Fibroblast of villous mesenchyme (primary cell): Measurements from ENCODE around the gene LIPA. TPM values are rescaled to one million over a fixed set of nuclear protein-coding genes. Genes with fewer than 3 reads are reported as not detected.
A peak's percentile ranks its signal among the peaks of the same experiment; 100 is the strongest.

ENCODE experiments used
- DNase-seq: peaks from one replicate; pipeline ENCODE4 v3.0.0-alpha.2; 2010; ENCODE audit warnings: low read depth
- H3K4me3 ChIP-seq: 2 replicates; pipeline ENCODE4 v1.5.1; 2011; ENCODE audit warnings: low read depth, mild to moderate bottlenecking, low read length
- total RNA-seq: library from RNA; depleted of rRNA; stranded (reverse); fragments of >200 nt; gene quantifications from 2 replicates; pipeline ENCODE4 v1.2.3, GENCODE V29; 2012
- TF ChIP-seq, protein P1 (sequence below): IDR thresholded peaks from 2 replicates; pipeline ENCODE4 v1.5.1; 2012; ENCODE audit warnings: low read depth, mild to moderate bottlenecking, low read length; ENCODE audit not compliant: insufficient read depth

LIPA gene
- total RNA-seq, 1 donor = 232 TPM

DNA sequence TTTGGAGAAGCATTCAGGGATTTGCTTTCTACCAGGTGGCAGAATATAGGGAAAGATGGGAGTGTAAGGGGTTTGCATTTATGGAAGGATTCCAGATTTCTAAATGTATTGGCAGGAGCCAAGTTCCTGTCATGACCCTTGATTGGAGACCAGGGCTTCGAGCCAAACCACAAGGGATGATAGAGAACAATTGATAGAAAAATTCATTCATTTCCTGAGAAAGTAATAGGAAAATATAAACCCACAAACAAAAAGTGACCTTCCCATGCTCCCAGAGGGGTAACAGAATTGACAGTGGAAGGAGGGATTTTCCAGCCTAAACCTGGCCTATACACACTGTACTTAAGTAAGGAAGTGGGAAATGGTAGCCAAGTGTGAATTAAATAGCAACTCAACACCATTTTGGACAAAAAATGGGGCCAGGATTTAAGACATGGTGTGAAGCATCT, 27.9 kb upstream of the LIPA start:
- peak; percentile 27 for DNase-seq
- no peak overlapping the region for H3K4me3 ChIP-seq
- TF ChIP-seq, protein P1, sequence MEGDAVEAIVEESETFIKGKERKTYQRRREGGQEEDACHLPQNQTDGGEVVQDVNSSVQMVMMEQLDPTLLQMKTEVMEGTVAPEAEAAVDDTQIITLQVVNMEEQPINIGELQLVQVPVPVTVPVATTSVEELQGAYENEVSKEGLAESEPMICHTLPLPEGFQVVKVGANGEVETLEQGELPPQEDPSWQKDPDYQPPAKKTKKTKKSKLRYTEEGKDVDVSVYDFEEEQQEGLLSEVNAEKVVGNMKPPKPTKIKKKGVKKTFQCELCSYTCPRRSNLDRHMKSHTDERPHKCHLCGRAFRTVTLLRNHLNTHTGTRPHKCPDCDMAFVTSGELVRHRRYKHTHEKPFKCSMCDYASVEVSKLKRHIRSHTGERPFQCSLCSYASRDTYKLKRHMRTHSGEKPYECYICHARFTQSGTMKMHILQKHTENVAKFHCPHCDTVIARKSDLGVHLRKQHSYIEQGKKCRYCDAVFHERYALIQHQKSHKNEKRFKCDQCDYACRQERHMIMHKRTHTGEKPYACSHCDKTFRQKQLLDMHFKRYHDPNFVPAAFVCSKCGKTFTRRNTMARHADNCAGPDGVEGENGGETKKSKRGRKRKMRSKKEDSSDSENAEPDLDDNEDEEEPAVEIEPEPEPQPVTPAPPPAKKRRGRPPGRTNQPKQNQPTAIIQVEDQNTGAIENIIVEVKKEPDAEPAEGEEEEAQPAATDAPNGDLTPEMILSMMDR = no peak

- TF ChIP-seq, protein P1 = no peak
- no peak overlapping the region for H3K4me3 ChIP-seq
- no peak for DNase-seq
Measured at GRCh38 chr10:89278900-89279392, 27.4 kb upstream of the LIPA start.

- H3K4me3 ChIP-seq = peak overlapping the region; percentile 4
- TF ChIP-seq, protein P1 = no peak
- DNase-seq = peak; percentile 98
Measured at GRCh38 chr10:89278034-89278535, 26.5 kb upstream of the LIPA start.

DNA sequence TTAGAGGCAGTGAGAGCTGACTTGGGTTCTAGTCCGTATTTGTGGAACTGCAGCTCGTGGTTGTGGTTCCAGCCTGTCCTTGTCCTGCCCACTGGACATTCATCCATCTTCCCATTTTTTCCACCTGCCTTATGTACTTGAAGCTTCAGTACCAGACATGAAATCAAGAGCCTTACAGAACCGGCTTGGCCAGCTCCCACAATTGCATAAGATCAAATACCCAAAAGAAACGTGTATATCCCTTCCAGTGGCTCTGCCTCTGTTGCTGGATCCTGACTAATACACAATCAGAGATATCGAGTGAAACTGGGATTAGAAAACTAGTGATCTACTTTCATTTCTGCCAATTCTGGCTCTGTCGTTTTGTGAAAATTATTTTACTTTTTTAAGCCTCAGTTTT, 23.8 kb upstream of the LIPA start:
- no peak overlapping the region for H3K4me3 ChIP-seq
- no peak for DNase-seq
- TF ChIP-seq, protein P1 = no peak

DNA sequence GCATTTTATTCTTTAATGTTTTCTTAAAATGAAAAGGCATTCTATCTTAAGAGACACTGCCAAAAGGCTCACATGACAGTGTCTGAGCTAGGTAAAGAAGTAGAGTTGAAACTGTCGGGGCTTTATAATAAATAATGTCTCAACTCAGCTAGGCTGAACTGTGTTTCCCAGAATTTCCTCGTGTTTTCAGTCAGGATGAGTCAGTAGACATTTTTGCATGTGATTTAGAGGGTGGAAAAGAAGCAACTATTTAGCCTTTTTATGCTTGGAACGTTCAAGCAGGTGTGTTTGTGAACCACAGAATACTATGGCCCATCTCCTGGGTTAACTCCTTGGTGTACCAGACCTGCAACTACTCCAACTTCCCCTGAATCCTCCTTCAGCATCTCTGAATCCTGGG, 23.4 kb upstream of the LIPA start:
- peak; percentile 58 for DNase-seq

GRCh38 chr10:89273680-89274079, 22.1 kb upstream of the LIPA start:
- H3K4me3 ChIP-seq = no peak overlapping the region
- TF ChIP-seq, protein P1 = no peak
- no peak for DNase-seq

More for the DNA sequence above, 23.4 kb upstream of the LIPA start:
- TF ChIP-seq, protein P1 = no peak
- no peak overlapping the region for H3K4me3 ChIP-seq

- TF ChIP-seq, protein P1 = no peak
Measured at GRCh38 chr10:89271532-89271931, 20.0 kb upstream of the LIPA start.

More at GRCh38 chr10:89271532-89271931, 20.0 kb upstream of the LIPA start:
- H3K4me3 ChIP-seq = no peak overlapping the region
- DNase-seq = no peak
